CD14-positive monocyte (primary cell): ENCODE results near the gene ODF2. TPM values are rescaled to one million over a fixed set of nuclear protein-coding genes. Genes with fewer than 3 reads are reported as not detected.
A peak's percentile ranks its signal among the peaks of the same experiment; 100 is the strongest.

Source experiments
- DNase-seq, 3 donors: peaks; one replicate each; pipeline ENCODE4 v3.0.0-alpha.2; 2011 to 2022
- H2AFZ ChIP-seq: 2 replicates; pipeline ENCODE4 v1.6.0; 2012; ENCODE audit warnings: mild to moderate bottlenecking, low read depth, low read length, inconsistent platforms; ENCODE audit not compliant: insufficient read depth, poor library complexity, severe bottlenecking
- H3K27ac ChIP-seq, 2 donors: 1 replicate in 1 of 2; 2 replicates in 1 of 2; pipeline ENCODE4 v1.5.1; 2012 to 2013; ENCODE audit warnings: low read length in 2 of 2, control low read depth in 1 of 2, inconsistent platforms in 1 of 2, low read depth in 1 of 2, mild to moderate bottlenecking in 1 of 2
- H3K27me3 ChIP-seq, 2 donors: one replicate each; pipeline versions ENCODE4 v1.6.0 to v1.6.1; 2011 to 2013; ENCODE audit warnings: low read length in 2 of 2; ENCODE audit not compliant: control insufficient read depth in 2 of 2, insufficient read depth in 2 of 2
- H3K36me3 ChIP-seq, 2 donors: replicated peaks in 1 of 2; 1 replicate in 1 of 2; 2 replicates in 1 of 2; pipeline versions ENCODE4 v1.5.1 to v1.6.1; 2012 to 2013; ENCODE audit warnings: low read length in 2 of 2, control low read depth in 1 of 2, inconsistent platforms in 1 of 2, mild to moderate bottlenecking in 1 of 2; ENCODE audit not compliant: insufficient read depth in 2 of 2, control insufficient read depth in 1 of 2
- H3K4me1 ChIP-seq, 2 donors: 1 replicate in 1 of 2; 2 replicates in 1 of 2; pipeline versions ENCODE4 v1.5.1 to v1.6.1; 2012 to 2013; ENCODE audit warnings: low read length in 2 of 2, control low read depth in 1 of 2, inconsistent platforms in 1 of 2, mild to moderate bottlenecking in 1 of 2, moderate library complexity in 1 of 2; ENCODE audit not compliant: insufficient read depth in 2 of 2, control insufficient read depth in 1 of 2
- H3K4me2 ChIP-seq: replicated peaks from 2 replicates; pipeline ENCODE3; 2012; ENCODE audit warnings: low read length, moderate library complexity, mild to moderate bottlenecking; ENCODE audit not compliant: poor library complexity, severe bottlenecking; ENCODE audit errors: extremely low read depth
- H3K4me3 ChIP-seq, 3 experiments: fragments of 200-600 bp in 1 of 3; sonication (generic) in 1 of 3; replicated peaks in 1 of 3; 1 replicate in 2 of 3; 2 replicates in 1 of 3; pipeline ENCODE4 v1.5.1; 2011 to 2013; ENCODE audit warnings: low read length in 3 of 3, mild to moderate bottlenecking in 3 of 3, control low read depth in 2 of 3, low read depth in 2 of 3, inconsistent platforms in 1 of 3, moderate library complexity in 1 of 3
- H3K79me2 ChIP-seq: 2 replicates; pipeline ENCODE4 v1.6.0; 2012; ENCODE audit warnings: mild to moderate bottlenecking, control low read depth, inconsistent platforms, low read length, moderate library complexity; ENCODE audit not compliant: insufficient read depth
- H3K9ac ChIP-seq: 2 replicates; pipeline ENCODE4 v1.6.0; 2017; ENCODE audit warnings: low read length, mild to moderate bottlenecking; ENCODE audit not compliant: insufficient read depth, poor library complexity, severe bottlenecking
- H3K9me3 ChIP-seq, 2 donors: replicated peaks in 1 of 2; 1 replicate in 1 of 2; 2 replicates in 1 of 2; pipeline versions ENCODE4 v1.5.1 to v1.6.1; 2012 to 2013; ENCODE audit warnings: low read length in 2 of 2, control low read depth in 1 of 2; ENCODE audit not compliant: control insufficient read depth in 1 of 2, insufficient read depth in 1 of 2
- H4K20me1 ChIP-seq: 2 replicates; pipeline ENCODE4 v1.6.0; 2012; ENCODE audit warnings: mild to moderate bottlenecking, low read length, control low read depth, moderate library complexity; ENCODE audit not compliant: insufficient read depth
- H3K27ac Mint-ChIP-seq, 7 donors: one replicate each; pipeline ENCODE4 v1.8.0; 2020; ENCODE audit warnings: mild to moderate bottlenecking in 7 of 7, mixed read lengths in 7 of 7, moderate library complexity in 6 of 7, inconsistent platforms in 2 of 7
- H3K27me3 Mint-ChIP-seq, 3 donors: one replicate each; pipeline ENCODE4 v1.8.0; 2021 to 2022; ENCODE audit warnings: low read depth in 3 of 3, mild to moderate bottlenecking in 3 of 3, mixed read lengths in 3 of 3, moderate library complexity in 3 of 3, inconsistent platforms in 1 of 3
- H3K36me3 Mint-ChIP-seq, 2 donors: one replicate each; pipeline ENCODE4 v1.8.0; 2020; ENCODE audit warnings: mixed read lengths in 2 of 2, inconsistent platforms in 1 of 2, mild to moderate bottlenecking in 1 of 2
- H3K4me1 Mint-ChIP-seq: one replicate; pipeline ENCODE4 v1.8.0; 2020; ENCODE audit warnings: mild to moderate bottlenecking, mixed read lengths
- H3K4me3 Mint-ChIP-seq, 2 donors: one replicate each; pipeline ENCODE4 v1.8.0; 2020; ENCODE audit warnings: mild to moderate bottlenecking in 2 of 2, mixed read lengths in 2 of 2, moderate library complexity in 1 of 2
- H3K9me3 Mint-ChIP-seq, 7 donors: one replicate each; pipeline ENCODE4 v1.8.0; 2020 to 2022; ENCODE audit warnings: mixed read lengths in 7 of 7, mild to moderate bottlenecking in 6 of 7, moderate library complexity in 6 of 7, inconsistent platforms in 2 of 7
- WGBS: methylation state at CpG from one replicate; pipeline ENCODE4 v1.1.5; 2013; ENCODE audit warnings: missing lambda C conversion rate; ENCODE audit not compliant: insufficient coverage; 5-methylcytosine and 5-hydroxymethylcytosine counted together
- intact Hi-C, 2 donors: fragments of 100-400 bp; cut with micrococcal nuclease; formaldehyde crosslinking; loops; one replicate each; pipeline versions ENCODE4 v1.15.0 to v1.15.1; 2023
- polyA plus RNA-seq, 3 donors: library from polyadenylated mRNA; depleted of rRNA in 1 of 3; unstranded in 2 of 3; stranded (reverse) in 1 of 3; fragments of 300-500 nt in 2 of 3; fragments of >200 nt in 1 of 3; fragmentation: Illumina TruSeq in 2 of 3; gene quantifications; 1 replicate in 2 of 3; 2 replicates in 1 of 3; pipeline ENCODE4 v1.2.3, GENCODE V29; 2012 to 2021
- TF ChIP-seq, protein P1 (sequence below): fragments of 200-600 bp; IDR thresholded peaks from one replicate; pipeline ENCODE4 v1.8.0; 2022; ENCODE audit warnings: antibody characterized with exemption, mild to moderate bottlenecking

ODF2 gene
- polyA plus RNA-seq, 3 donors: 7.9 to 24.1 (median 11.4) TPM

DNA sequence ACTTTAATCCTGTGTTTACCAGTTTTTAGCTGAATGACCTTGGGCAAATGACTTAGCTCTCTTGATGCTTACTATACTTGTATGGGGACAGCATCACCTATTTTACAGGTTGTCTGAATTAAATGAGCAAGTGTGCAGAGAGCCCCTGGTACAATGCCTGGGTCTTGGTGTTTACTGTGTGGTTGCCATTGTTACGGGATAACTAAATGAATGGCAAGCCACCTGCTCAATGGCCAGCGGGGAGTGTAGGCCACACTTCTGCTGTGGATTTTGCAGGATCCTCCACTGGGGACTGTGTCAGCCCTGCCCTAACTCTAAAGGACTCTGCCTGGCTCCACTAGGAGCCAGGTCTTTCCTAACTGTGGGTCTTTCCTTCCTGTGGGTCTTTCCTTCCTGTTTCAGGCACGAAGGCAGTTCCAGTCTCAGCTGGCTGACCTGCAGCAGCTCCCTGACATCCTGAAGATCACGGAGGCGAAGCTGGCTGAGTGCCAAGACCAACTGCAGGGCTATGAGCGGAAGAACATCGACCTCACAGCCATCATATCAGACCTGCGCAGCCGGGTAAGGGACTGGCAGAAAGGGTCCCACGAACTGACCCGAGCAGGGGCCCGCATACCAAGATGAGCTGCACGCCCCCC is 38.4 kb downstream of the ODF2 start:
- DNase-seq: peak; percentile 7 to 33 (median 7)
- Mint-ChIP-seq H3K27me3 (peaks cover 2 to 5% (median 2%) of the 10 kb centered on the region in 3 donors), H3K36me3 (peaks cover 59 to 82% of the 10 kb centered on the region in 2 donors), H3K4me1 (peaks cover 9% of the 10 kb centered on the region), H3K4me3 (no peak overlapping the region), H3K27ac (peak overlapping the region in 3 of 7 donors; percentile 10 to 28 (median 26)), H3K9me3 (no peaks in the 10 kb centered on the region)
- H2AFZ ChIP-seq: no peak overlapping the region
- WGBS: 0% methylated on average over 11 of the region's 13 CpGs
- H3K4me1 ChIP-seq: peaks cover 8% of the 10 kb centered on the region in 2 donors
- H4K20me1 ChIP-seq: no peaks in the 10 kb centered on the region
- H3K4me2 ChIP-seq: no peak overlapping the region
- no peak overlapping the region for H3K4me3 ChIP-seq
- H3K9ac ChIP-seq: no peak overlapping the region
- intact Hi-C loops: no loop called here
- no peaks in the 10 kb centered on the region for H3K9me3 ChIP-seq
- no peaks in the 10 kb centered on the region for H3K79me2 ChIP-seq
- H3K27ac ChIP-seq: peak overlapping the region in 1 of 2 donors; percentile 21
- H3K27me3 ChIP-seq: no peaks in the 10 kb centered on the region
- H3K36me3 ChIP-seq: peaks cover 61 to 89% of the 10 kb centered on the region in 2 donors
- TF ChIP-seq, protein P1, sequence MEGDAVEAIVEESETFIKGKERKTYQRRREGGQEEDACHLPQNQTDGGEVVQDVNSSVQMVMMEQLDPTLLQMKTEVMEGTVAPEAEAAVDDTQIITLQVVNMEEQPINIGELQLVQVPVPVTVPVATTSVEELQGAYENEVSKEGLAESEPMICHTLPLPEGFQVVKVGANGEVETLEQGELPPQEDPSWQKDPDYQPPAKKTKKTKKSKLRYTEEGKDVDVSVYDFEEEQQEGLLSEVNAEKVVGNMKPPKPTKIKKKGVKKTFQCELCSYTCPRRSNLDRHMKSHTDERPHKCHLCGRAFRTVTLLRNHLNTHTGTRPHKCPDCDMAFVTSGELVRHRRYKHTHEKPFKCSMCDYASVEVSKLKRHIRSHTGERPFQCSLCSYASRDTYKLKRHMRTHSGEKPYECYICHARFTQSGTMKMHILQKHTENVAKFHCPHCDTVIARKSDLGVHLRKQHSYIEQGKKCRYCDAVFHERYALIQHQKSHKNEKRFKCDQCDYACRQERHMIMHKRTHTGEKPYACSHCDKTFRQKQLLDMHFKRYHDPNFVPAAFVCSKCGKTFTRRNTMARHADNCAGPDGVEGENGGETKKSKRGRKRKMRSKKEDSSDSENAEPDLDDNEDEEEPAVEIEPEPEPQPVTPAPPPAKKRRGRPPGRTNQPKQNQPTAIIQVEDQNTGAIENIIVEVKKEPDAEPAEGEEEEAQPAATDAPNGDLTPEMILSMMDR: no peak

DNA sequence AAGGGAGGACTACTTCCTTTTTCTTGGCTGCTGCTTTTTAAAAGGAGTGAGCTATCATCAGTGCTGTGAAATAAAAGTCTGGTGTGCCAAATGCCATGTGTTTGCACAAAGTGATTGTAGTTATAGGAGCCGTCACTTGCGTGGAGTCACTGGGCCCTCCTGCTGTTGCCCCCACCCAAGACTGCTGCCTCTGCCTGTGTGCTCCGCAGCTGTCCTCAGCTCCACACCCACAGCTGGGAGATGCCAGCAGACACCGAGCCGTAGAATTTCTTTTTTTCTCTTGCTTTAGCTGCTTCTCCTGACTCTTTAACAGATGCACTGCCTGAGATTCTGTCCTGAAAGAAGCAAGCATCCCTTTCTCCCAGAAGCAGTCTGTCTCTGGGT is 38.9 kb downstream of the ODF2 start:
- no peak overlapping the region for H3K27ac ChIP-seq
- no peaks in the 10 kb centered on the region for H3K27me3 ChIP-seq
- Mint-ChIP-seq H3K4me3 (no peak overlapping the region), H3K27me3 (peaks cover 2 to 5% (median 2%) of the 10 kb centered on the region in 3 donors), H3K36me3 (peaks cover 59 to 83% of the 10 kb centered on the region in 2 donors), H3K27ac (peak overlapping the region in 1 of 7 donors; percentile 76), H3K9me3 (peaks cover 0 to 1% (median 0%) of the 10 kb centered on the region in 7 donors), H3K4me1 (peaks cover 9% of the 10 kb centered on the region)
- no peak overlapping the region for H3K4me3 ChIP-seq
- WGBS: 21% methylated on average over 3 of the region's 5 CpGs
- H3K9ac ChIP-seq: no peak overlapping the region
- H3K36me3 ChIP-seq: peaks cover 60 to 89% of the 10 kb centered on the region in 2 donors
- no peak overlapping the region for H3K4me2 ChIP-seq
- TF ChIP-seq, protein P1: no peak
- DNase-seq: no peak
- H3K9me3 ChIP-seq: no peaks in the 10 kb centered on the region
- intact Hi-C loops: no loop called here
- no peaks in the 10 kb centered on the region for H4K20me1 ChIP-seq
- no peak overlapping the region for H2AFZ ChIP-seq
- peaks cover 8% of the 10 kb centered on the region in 2 donors for H3K4me1 ChIP-seq
- no peaks in the 10 kb centered on the region for H3K79me2 ChIP-seq
